Measurements from ENCODE around the gene IL5RA.

IL5RA gene

DNA sequence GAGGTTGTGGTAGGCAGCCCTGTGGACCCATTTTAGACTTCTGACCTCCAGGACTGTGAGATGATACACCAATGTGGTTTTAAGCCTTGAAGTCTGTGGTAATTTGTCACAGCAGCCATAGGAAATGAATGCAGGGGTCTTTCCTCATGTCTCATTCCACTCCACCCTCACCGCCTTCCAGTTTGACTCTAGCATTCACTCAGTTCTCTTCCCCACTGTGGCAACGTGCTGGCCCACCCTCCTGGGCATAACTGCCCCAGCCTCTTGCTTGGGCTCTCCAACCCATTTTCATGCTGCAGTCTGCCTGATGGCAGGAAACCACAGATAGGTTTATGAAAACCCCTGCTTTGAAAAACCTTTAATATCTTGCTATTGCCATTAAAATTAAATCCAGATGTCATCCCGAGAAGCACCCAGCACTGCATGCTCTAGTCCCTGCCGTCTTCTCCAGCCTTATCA lies 9.2 kb upstream of the IL5RA start:
- TF ChIP-seq TCF4 (CRISPR knock-in tag; IDR thresholded peaks at IDR 0.05; ENCODE audit: borderline replicate concordance) = 0 out of 2 replicates have a peak, but pooled peaks have one; percentile 32
- TF ChIP-seq OSR1 (CRISPR knock-in tag; IDR thresholded peaks at IDR 0.05) = no peak
- peak; percentile 51; the same call in 2 of the 3 replicates for ATAC-seq

DNA sequence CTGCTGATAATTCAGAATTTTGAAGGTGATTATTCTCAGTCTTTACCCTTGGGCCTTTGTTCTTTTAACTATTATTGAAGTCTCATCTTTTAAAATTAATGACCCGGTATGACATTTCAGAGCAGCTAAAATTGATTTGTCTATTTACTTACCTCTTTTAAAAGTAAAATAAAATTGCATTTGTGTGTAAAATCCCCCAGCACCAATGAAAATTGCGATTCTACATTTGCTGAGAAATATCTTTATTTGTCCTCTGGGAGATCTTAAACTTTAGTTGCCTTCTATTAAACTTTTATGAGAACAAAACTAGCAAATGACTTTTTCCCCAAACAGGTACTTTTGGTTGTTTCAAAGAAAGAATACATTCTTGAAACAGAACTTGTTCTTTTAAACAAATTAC lies 7.5 kb upstream of the IL5RA start:
- TF ChIP-seq ESRRG (CRISPR knock-in tag; IDR thresholded peaks at IDR 0.05) = no peak
- no peak for TF ChIP-seq SNAI2 (CRISPR knock-in tag; IDR thresholded peaks at IDR 0.05)
- no peak for TF ChIP-seq ZNF565 (CRISPR knock-in tag; conservative IDR thresholded peaks at IDR 0.05; ENCODE audit: low read depth)
- TF ChIP-seq ARNTL (CRISPR knock-in tag; IDR thresholded peaks at IDR 0.05; ENCODE audit: borderline replicate concordance, low read depth) = no peak
- TF ChIP-seq, protein P1, sequence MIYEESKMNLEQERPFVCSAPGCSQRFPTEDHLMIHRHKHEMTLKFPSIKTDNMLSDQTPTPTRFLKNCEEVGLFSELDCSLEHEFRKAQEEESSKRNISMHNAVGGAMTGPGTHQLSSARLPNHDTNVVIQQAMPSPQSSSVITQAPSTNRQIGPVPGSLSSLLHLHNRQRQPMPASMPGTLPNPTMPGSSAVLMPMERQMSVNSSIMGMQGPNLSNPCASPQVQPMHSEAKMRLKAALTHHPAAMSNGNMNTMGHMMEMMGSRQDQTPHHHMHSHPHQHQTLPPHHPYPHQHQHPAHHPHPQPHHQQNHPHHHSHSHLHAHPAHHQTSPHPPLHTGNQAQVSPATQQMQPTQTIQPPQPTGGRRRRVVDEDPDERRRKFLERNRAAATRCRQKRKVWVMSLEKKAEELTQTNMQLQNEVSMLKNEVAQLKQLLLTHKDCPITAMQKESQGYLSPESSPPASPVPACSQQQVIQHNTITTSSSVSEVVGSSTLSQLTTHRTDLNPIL (CRISPR knock-in tag; IDR thresholded peaks at IDR 0.05; ENCODE audit: low read depth) = no peak
- TF ChIP-seq ZFP3 (CRISPR knock-in tag; IDR thresholded peaks at IDR 0.05) = no peak
- no peak for TF ChIP-seq BACH2 (CRISPR knock-in tag; IDR thresholded peaks at IDR 0.05; ENCODE audit: borderline replicate concordance)
- TF ChIP-seq ISL1 (CRISPR knock-in tag; IDR thresholded peaks at IDR 0.05) = no peak
- no peak for TF ChIP-seq ZNF70 (CRISPR knock-in tag; IDR thresholded peaks at IDR 0.05)
- TF ChIP-seq, protein P2, sequence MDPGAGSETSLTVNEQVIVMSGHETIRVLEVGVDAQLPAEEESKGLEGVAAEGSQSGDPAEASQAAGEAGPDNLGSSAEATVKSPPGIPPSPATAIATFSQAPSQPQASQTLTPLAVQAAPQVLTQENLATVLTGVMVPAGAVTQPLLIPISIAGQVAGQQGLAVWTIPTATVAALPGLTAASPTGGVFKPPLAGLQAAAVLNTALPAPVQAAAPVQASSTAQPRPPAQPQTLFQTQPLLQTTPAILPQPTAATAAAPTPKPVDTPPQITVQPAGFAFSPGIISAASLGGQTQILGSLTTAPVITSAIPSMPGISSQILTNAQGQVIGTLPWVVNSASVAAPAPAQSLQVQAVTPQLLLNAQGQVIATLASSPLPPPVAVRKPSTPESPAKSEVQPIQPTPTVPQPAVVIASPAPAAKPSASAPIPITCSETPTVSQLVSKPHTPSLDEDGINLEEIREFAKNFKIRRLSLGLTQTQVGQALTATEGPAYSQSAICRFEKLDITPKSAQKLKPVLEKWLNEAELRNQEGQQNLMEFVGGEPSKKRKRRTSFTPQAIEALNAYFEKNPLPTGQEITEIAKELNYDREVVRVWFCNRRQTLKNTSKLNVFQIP (CRISPR knock-in tag; IDR thresholded peaks at IDR 0.05; ENCODE audit: borderline replicate concordance, low read depth) = no peak
- TF ChIP-seq, protein P3, sequence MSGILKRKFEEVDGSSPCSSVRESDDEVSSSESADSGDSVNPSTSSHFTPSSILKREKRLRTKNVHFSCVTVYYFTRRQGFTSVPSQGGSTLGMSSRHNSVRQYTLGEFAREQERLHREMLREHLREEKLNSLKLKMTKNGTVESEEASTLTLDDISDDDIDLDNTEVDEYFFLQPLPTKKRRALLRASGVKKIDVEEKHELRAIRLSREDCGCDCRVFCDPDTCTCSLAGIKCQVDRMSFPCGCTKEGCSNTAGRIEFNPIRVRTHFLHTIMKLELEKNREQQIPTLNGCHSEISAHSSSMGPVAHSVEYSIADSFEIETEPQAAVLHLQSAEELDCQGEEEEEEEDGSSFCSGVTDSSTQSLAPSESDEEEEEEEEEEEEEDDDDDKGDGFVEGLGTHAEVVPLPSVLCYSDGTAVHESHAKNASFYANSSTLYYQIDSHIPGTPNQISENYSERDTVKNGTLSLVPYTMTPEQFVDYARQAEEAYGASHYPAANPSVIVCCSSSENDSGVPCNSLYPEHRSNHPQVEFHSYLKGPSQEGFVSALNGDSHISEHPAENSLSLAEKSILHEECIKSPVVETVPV (CRISPR knock-in tag; IDR thresholded peaks at IDR 0.05) = no peak
- no peak for TF ChIP-seq OSR1 (CRISPR knock-in tag; IDR thresholded peaks at IDR 0.05)
- TF ChIP-seq CSDC2 (CRISPR knock-in tag; IDR thresholded peaks at IDR 0.05) = no peak
- no peak for TF ChIP-seq RARB (CRISPR knock-in tag; IDR thresholded peaks at IDR 0.05)
- TF ChIP-seq, protein P4, sequence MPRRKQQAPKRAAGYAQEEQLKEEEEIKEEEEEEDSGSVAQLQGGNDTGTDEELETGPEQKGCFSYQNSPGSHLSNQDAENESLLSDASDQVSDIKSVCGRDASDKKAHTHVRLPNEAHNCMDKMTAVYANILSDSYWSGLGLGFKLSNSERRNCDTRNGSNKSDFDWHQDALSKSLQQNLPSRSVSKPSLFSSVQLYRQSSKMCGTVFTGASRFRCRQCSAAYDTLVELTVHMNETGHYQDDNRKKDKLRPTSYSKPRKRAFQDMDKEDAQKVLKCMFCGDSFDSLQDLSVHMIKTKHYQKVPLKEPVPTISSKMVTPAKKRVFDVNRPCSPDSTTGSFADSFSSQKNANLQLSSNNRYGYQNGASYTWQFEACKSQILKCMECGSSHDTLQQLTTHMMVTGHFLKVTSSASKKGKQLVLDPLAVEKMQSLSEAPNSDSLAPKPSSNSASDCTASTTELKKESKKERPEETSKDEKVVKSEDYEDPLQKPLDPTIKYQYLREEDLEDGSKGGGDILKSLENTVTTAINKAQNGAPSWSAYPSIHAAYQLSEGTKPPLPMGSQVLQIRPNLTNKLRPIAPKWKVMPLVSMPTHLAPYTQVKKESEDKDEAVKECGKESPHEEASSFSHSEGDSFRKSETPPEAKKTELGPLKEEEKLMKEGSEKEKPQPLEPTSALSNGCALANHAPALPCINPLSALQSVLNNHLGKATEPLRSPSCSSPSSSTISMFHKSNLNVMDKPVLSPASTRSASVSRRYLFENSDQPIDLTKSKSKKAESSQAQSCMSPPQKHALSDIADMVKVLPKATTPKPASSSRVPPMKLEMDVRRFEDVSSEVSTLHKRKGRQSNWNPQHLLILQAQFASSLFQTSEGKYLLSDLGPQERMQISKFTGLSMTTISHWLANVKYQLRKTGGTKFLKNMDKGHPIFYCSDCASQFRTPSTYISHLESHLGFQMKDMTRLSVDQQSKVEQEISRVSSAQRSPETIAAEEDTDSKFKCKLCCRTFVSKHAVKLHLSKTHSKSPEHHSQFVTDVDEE (CRISPR knock-in tag; IDR thresholded peaks at IDR 0.05) = no peak
- TF ChIP-seq TCF4 (CRISPR knock-in tag; IDR thresholded peaks at IDR 0.05; ENCODE audit: borderline replicate concordance) = no peak
- TF ChIP-seq ZC3H10 (CRISPR knock-in tag; IDR thresholded peaks at IDR 0.05) = no peak
- TF ChIP-seq TOX (CRISPR knock-in tag; IDR thresholded peaks at IDR 0.05; ENCODE audit: borderline replicate concordance) = no peak
- no peak for TF ChIP-seq PPARA (CRISPR knock-in tag; IDR thresholded peaks at IDR 0.05; ENCODE audit: borderline replicate concordance)
- ATAC-seq = no peak

DNA sequence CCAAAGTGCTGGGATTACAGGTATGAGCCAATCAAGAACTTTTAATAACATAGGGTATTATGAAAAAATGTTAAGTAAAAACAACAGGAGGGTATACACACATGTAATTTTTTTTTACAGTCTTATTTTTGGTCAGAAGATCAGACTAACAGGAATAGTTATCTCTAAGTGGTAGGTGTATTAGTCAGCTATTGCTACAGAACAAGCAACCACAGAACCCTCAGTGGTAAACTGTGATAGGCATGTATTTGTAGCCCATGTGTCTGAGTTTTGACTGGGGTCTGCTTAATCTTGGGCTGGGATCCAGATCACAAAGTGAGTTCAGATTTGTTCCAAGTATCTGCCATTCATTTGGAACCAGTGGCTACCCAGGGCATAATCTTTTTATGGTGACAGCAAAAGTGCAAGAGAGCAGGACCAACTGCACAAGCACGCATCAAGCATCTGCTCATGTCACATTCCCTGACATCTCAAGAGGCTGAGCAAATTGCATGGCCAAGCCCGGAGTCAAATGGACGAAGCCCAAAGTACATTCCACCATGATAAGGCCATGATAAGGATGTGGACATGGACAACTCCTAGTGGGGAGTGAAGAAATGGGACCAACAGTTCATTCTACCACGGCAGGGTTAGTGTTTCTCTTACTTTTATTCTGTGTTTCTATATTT lies 3.0 kb upstream of the IL5RA start:
- no peak for ATAC-seq
- no peak for TF ChIP-seq ZFP30 (CRISPR knock-in tag; IDR thresholded peaks at IDR 0.05)
- no peak for TF ChIP-seq BACH2 (CRISPR knock-in tag; IDR thresholded peaks at IDR 0.05; ENCODE audit: borderline replicate concordance)
- no peak for TF ChIP-seq ZC3H10 (CRISPR knock-in tag; IDR thresholded peaks at IDR 0.05)
- TF ChIP-seq, protein P5, sequence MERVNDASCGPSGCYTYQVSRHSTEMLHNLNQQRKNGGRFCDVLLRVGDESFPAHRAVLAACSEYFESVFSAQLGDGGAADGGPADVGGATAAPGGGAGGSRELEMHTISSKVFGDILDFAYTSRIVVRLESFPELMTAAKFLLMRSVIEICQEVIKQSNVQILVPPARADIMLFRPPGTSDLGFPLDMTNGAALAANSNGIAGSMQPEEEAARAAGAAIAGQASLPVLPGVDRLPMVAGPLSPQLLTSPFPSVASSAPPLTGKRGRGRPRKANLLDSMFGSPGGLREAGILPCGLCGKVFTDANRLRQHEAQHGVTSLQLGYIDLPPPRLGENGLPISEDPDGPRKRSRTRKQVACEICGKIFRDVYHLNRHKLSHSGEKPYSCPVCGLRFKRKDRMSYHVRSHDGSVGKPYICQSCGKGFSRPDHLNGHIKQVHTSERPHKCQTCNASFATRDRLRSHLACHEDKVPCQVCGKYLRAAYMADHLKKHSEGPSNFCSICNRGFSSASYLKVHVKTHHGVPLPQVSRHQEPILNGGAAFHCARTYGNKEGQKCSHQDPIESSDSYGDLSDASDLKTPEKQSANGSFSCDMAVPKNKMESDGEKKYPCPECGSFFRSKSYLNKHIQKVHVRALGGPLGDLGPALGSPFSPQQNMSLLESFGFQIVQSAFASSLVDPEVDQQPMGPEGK (CRISPR knock-in tag; IDR thresholded peaks at IDR 0.05; ENCODE audit: borderline replicate concordance) = no peak
- TF ChIP-seq CSDC2 (CRISPR knock-in tag; IDR thresholded peaks at IDR 0.05) = no peak
- no peak for TF ChIP-seq ZFP3 (CRISPR knock-in tag; IDR thresholded peaks at IDR 0.05)
- no peak for TF ChIP-seq ESRRG (CRISPR knock-in tag; IDR thresholded peaks at IDR 0.05)
- no peak for TF ChIP-seq SNAI2 (CRISPR knock-in tag; IDR thresholded peaks at IDR 0.05)

Measured in SK-N-SH treated with all-trans-retinoic acid at 6 μM for 48 hours (cell line).